GM10266 (cell line): ENCODE measurements around the gene OBSCN.

Source experiments
- DNase-seq: peaks from one replicate; pipeline ENCODE4 v3.0.0; 2012; ENCODE audit errors: extremely low spot score
- TF ChIP-seq, protein P1 (sequence below): IDR thresholded peaks from 2 replicates; pipeline ENCODE4 v1.5.1; 2012; ENCODE audit warnings: mild to moderate bottlenecking, low read depth; ENCODE audit not compliant: control insufficient read depth, insufficient read depth; ENCODE audit errors: missing control alignments

Gene OBSCN

DNA sequence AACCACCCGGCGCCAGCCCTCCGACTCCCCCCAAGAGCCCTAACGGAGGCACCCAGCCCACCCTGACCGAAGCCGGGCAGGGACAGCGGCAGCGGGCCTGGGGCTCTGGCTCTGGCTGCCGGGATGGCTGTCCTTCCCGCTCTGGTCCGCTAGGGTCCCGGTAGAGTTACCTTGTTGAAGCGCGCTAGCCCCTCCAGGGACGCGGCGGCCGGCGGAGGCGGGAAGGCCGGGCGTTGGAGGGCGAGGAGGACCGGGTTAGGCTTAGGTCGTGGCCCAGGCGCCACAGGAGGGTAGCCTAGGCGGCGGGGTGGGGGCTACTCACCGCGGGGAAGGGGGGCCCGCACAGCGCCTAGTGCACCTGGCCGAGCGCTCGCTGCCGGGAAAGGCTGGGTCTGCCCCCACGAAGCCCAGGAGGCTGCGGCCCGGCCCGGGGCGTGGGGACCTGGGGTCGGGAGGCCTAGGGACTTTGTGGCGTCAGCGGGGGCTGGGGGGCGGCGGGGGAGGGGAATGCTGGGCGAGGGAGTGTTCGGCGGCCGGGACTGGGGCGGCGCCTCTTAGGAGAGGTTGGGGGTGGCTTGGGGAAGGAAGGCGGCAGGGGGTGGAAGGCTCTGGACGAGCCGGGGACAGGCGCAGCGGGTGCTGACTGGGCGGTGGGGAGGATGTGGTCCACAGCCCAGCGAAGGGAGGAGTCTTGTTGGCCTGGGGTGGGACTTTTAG lies 208.5 kb downstream of the OBSCN start, which contains the start of gene TRIM17:
TSS of gene TRIM17 (minus strand) at position 645 of the 717 bp plus-strand sequence. CDS start 1,789 bp downstream, outside the sequence.
- TF ChIP-seq, protein P1, sequence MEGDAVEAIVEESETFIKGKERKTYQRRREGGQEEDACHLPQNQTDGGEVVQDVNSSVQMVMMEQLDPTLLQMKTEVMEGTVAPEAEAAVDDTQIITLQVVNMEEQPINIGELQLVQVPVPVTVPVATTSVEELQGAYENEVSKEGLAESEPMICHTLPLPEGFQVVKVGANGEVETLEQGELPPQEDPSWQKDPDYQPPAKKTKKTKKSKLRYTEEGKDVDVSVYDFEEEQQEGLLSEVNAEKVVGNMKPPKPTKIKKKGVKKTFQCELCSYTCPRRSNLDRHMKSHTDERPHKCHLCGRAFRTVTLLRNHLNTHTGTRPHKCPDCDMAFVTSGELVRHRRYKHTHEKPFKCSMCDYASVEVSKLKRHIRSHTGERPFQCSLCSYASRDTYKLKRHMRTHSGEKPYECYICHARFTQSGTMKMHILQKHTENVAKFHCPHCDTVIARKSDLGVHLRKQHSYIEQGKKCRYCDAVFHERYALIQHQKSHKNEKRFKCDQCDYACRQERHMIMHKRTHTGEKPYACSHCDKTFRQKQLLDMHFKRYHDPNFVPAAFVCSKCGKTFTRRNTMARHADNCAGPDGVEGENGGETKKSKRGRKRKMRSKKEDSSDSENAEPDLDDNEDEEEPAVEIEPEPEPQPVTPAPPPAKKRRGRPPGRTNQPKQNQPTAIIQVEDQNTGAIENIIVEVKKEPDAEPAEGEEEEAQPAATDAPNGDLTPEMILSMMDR = peak; percentile 18
- DNase-seq = peak; percentile 57

DNA sequence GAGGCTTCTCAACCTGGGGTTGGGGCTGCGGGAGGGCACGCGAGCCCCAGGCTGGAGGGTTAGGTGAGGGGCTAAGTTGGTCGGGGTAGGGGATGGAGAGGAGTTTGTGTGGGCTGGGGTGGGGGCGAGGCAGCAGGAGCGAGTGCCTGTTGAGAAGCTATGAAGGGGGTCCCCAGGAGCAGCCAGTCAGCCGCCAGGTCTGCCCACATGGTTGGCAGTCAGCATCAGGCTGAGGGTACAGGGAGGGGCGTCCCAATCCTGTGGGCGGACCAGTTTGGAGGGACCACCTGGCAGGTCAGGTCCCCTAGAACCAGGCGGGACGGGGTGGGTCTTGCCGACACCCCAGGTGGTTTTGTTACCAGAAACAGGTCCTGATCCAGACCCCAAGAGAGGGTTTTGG lies 209.2 kb downstream of the OBSCN start:
- TF ChIP-seq, protein P1 = no peak
- no peak for DNase-seq

DNA sequence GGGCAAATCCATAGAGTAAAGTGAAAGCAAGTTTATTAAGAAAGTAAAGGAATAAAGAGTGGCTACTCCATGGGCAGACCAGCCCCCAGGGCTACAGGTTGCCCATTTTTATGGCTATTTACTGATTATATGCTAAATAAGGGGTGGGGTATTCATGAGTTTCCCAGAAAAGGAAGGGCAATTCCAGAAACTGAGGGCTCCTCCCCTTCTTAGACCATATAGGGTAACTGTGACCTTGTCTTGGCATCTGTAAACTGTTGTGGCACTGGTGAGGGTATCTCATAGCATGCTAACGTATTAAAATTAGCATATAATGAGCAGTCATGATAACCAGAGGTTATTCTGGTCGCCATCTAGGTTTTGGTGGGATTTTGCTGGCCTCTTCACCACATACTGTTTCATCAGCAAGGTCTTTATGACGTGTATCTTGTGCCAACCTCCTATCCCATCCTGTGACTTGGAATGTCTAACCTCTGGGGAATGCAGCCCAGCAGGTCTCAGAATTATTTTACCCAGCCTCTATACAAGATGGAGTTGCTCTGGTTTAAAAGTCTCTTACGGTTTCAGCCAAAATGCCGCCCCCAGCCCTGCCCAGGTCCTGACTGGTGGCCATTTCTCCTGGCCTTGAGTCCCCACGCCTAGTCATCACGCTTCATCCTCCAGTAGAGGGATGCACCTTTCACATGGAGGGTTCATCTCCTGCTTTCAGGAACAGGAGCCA lies 209.8 kb downstream of the OBSCN start:
- DNase-seq = no peak
- TF ChIP-seq, protein P1 = no peak

DNA sequence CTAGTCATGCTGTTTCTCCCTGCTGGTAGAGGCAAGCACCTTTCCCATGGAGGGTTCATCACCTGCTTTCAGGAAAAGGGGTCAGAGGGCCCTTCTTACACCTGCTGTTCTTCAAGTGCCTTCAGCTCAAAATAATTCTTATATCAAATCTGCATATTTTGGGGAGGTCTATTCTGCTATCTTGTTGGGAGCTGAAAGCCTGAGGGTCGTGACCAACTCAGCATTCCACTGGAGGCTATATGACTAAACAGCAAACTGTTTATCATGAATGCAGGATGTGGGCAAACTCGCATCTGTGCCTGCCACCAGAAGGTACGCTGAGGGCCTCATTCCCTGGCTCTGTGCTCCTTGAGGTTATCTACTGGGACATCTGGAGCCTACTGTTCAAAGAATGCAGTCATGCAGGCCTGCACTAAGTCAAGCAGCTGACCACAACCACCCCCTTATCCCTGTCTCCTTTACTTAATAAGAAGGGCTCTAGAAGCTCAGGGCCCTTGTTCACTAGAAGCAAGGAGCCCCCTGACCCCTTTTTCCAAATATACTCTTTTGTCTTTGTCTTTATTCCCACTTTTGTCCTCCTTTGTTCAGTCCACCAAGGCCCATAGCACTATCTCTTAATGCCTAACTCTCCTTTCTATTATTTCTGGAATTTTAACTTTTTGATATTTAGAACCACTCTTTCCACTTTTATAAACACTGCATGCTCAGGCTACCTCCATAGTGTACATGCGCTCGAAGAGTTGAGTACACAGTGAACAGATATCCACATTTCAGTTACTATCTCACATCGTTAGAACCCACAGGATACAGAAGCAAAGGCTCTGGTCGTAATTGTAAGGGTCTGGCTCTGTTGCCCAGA lies 213.4 kb downstream of the OBSCN start:
- no peak for DNase-seq
- TF ChIP-seq, protein P1 = no peak

DNA sequence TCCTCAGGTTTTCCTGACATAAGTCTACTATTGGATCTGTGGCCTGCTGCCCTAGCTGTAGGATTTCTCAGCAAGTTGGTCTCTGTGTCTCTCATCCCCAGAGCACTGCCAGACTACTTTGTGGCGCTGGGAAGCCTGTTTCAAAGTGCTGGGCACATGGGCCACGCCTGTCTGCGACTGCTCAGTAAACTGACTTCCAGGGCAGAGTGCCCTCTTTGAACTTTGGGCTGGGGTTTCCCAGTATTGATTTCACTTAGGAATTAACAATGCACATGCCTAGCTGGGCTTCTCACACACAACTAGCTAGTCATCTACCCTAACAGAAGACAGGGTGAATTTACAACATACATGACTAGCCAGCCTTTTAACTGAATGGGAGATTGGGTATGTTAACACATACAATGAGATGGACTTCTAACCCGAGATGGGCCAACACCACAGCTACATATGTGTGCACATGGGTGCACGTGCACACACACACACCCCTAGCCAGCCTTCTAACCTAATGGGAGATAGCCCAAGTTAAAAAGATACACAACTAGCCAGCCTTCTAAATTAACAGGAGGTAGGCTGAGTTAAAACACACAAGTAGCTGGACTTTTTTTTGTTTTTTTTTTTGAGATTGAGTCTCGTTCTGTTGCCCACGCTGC lies 215.7 kb downstream of the OBSCN start:
- DNase-seq = no peak
- TF ChIP-seq, protein P1 = no peak

DNA sequence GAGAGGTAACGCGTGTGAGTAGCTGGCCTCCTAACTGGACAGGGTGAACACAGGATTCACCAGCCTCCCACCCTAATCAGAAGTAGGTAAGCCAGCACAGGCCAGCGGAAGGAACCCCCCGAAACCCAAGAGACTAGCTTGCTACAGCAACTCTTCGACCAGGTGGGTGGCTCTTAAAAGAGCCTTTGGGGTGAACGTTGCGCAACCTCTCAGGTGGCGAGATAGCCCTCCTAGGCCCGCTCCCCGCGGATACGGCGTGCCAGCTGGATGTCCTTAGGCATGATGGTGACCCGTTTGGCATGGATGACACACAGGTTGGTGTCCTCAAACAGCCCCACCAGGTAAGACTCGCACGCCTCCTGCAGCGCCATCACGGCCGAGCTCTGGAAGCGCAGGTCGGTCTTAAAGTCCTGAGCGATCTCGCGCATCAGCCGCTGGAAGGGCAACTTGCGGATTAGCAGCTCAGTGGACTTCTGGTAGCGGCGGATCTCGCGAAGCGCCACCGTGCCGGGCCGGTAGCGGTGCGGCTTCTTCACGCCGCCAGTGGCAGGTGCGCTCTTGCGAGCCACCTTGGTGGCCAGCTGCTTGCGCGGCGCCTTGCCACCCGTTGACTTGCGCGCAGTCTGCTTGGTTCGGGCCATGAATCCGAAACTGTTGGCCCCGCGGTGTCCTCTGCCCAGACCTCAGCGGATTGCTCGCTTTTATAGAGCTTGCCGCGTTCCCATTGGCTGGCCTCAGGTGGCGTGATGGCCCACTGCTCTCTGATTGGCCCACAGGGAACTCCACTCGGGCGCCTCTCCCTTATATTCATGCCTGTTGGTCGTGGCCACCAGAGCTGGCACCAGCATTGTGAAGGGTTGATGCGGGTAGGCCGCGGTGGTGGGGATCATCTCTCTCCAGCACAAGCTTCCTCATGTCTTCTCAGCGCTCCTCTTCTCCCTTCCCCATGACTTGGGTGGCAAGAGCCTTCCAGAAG lies 217.1 kb downstream of the OBSCN start:
- TF ChIP-seq, protein P1 = no peak
- no peak for DNase-seq
